H1 (cell line): Measurements from ENCODE around the gene TP63. TPM values are rescaled to one million over a fixed set of nuclear protein-coding genes. Genes with fewer than 3 reads are reported as not detected.

Experiments used
- ATF2 ChIP-seq: IDR thresholded peaks from 2 replicates; pipeline ENCODE4 v1.6.1; 2012; ENCODE audit warnings: low read length, inconsistent platforms
- BCL11A ChIP-seq, 2 experiments: IDR thresholded peaks; one replicate each; pipeline ENCODE4 v1.6.1; 2011; ENCODE audit warnings: low read depth in 2 of 2, low read length in 2 of 2, mild to moderate bottlenecking in 2 of 2
- CTBP2 ChIP-seq: IDR thresholded peaks from 2 replicates; pipeline ENCODE4 v1.7.0; 2011; ENCODE audit warnings: borderline replicate concordance, mild to moderate bottlenecking, moderate library complexity, mixed read lengths, low read length; ENCODE audit not compliant: insufficient read depth, insufficient read length
- KDM4A ChIP-seq: IDR thresholded peaks from one replicate; pipeline ENCODE4 v1.7.1; 2012; ENCODE audit warnings: low read depth, mild to moderate bottlenecking, moderate library complexity, low read length, inconsistent platforms; ENCODE audit not compliant: severe bottlenecking
- NRF1 ChIP-seq: IDR thresholded peaks from 2 replicates; pipeline ENCODE4 v1.6.1; 2011; ENCODE audit warnings: mild to moderate bottlenecking, low read depth, low read length, improper control_type of control experiment
- SRF ChIP-seq: IDR thresholded peaks from 2 replicates; pipeline ENCODE4 v1.6.1; 2011; ENCODE audit warnings: mild to moderate bottlenecking, low read depth, low read length, moderate library complexity
- TBP ChIP-seq: IDR thresholded peaks from 2 replicates; pipeline ENCODE4 v1.6.1; 2011; ENCODE audit warnings: low read depth, low read length, improper control_type of control experiment
- USF2 ChIP-seq: IDR thresholded peaks from 2 replicates; pipeline ENCODE4 v1.6.1; 2011; ENCODE audit warnings: low read length, improper control_type of control experiment
- ZNF274 ChIP-seq: IDR thresholded peaks from 2 replicates; pipeline ENCODE4 v1.7.0; 2012; ENCODE audit warnings: low read length, borderline replicate concordance; ENCODE audit errors: extremely low read depth
- polyA plus RNA-seq, 7 experiments: library from polyadenylated mRNA; depleted of rRNA in 3 of 7; stranded (reverse) in 5 of 7; unstranded in 2 of 7; fragments of >200 nt in 5 of 7; fragments of 200-250 nt in 2 of 7; gene quantifications; 1 replicate in 5 of 7; 2 replicates in 1 of 7; 4 replicates in 1 of 7; pipeline versions ENCODE4 v1.2.1 to v1.2.3, GENCODE V29; 2011 to 2013; ENCODE audit warnings: missing spikeins in 2 of 7, mixed read lengths in 2 of 7
- total RNA-seq: library from RNA; stranded (reverse); fragmentation: NEBNext Ultra II Directional; extraction: Animal tissue kit (Norgen Biotek cat#: 25700); gene quantifications from 2 replicates; pipeline ENCODE4 v1.2.1, GENCODE V29; 2021

TP63 gene
- total and polyA plus RNA-seq, 2 of the 8 experiments (the other 6 are each of a cell fraction or from before 2014, with no cell fraction given), result not detected

GRCh38 chr3:189808246-189809007, 177.2 kb downstream of the TP63 start (continued):
- no peak for TF ChIP-seq USF2
- TF ChIP-seq SRF, result no peak
- TF ChIP-seq BCL11A (IDR thresholded peaks at IDR 0.05; ENCODE audit: low read depth in 2 of 2, low read length in 2 of 2), result no peak
- TF ChIP-seq TBP, result no peak
- TF ChIP-seq ATF2, result no peak
- TF ChIP-seq CTBP2, result no peak
- no peak for TF ChIP-seq NRF1
- TF ChIP-seq ZNF274, result no peak
- TF ChIP-seq KDM4A, result no peak
- TF ChIP-seq, all 59 proteins: peak for 0
